GM12892 (cell line): Measurements from ENCODE around the gene ZGLP1. TPM values are rescaled to one million over a fixed set of nuclear protein-coding genes. Genes with fewer than 3 reads are reported as not detected.
"Not testable (repeated sequence)": the region's sequence is repeated elsewhere in the genome, so short reads cannot be mapped to it uniquely, and the experiment has no call there.

ENCODE experiments used
- DNase-seq: peaks from one replicate; pipeline ENCODE4 v3.0.0; 2011; ENCODE audit not compliant: insufficient read length
- FAIRE-seq: peaks from 2 replicates; lab custom pipeline; 2011; peaks lifted over from hg19 to GRCh38; lab: Jason Lieb, UNC
- POLR2A ChIP-seq: IDR thresholded peaks from 2 replicates; pipeline ENCODE4 v1.6.1; 2011; ENCODE audit warnings: low read depth, low read length, control low read depth
- POLR2AphosphoS5 ChIP-seq: IDR thresholded peaks from 2 replicates; pipeline ENCODE4 v1.6.1; 2011; ENCODE audit warnings: low read depth, low read length, control low read depth
- TAF1 ChIP-seq: IDR thresholded peaks from 2 replicates; pipeline ENCODE4 v1.6.1; 2011; ENCODE audit warnings: low read depth, mild to moderate bottlenecking, control low read depth, low read length, borderline replicate concordance
- polyA plus RNA-seq: library from polyadenylated mRNA; unstranded; fragments of >200 nt; gene quantifications from one replicate; pipeline ENCODE4 v1.2.1, GENCODE V29; 2012; ENCODE audit warnings: missing spikeins, inconsistent platforms; ENCODE audit not compliant: missing spikeins

The ZGLP1 gene
- polyA plus RNA-seq: 2.0 TPM

GRCh38 chr19:10309423-10309822 is at the start of gene ZGLP1:
ZGLP1 (minus strand) TSS chr19:10309815.
- TF ChIP-seq POLR2A (no peak), TAF1 (no peak), POLR2AphosphoS5 (no peak)
- FAIRE-seq (no peak), DNase-seq (no peak)

- TF ChIP-seq TAF1: no peak
- TF ChIP-seq POLR2AphosphoS5: no peak; the same call in 1 of the 2 replicates
- TF ChIP-seq POLR2A: no peak
- DNase-seq (no peak), FAIRE-seq (no peak)
Measured at GRCh38 chr19:10356431-10356830, 46.8 kb upstream of the ZGLP1 start.

- DNase-seq: peak; percentile 19
- FAIRE-seq: peak; percentile 24
- TF ChIP-seq POLR2A: no peak
- no peak for TF ChIP-seq TAF1
- TF ChIP-seq POLR2AphosphoS5: no peak
Measured at GRCh38 chr19:10353793-10354391, 44.3 kb upstream of the ZGLP1 start.

DNA sequence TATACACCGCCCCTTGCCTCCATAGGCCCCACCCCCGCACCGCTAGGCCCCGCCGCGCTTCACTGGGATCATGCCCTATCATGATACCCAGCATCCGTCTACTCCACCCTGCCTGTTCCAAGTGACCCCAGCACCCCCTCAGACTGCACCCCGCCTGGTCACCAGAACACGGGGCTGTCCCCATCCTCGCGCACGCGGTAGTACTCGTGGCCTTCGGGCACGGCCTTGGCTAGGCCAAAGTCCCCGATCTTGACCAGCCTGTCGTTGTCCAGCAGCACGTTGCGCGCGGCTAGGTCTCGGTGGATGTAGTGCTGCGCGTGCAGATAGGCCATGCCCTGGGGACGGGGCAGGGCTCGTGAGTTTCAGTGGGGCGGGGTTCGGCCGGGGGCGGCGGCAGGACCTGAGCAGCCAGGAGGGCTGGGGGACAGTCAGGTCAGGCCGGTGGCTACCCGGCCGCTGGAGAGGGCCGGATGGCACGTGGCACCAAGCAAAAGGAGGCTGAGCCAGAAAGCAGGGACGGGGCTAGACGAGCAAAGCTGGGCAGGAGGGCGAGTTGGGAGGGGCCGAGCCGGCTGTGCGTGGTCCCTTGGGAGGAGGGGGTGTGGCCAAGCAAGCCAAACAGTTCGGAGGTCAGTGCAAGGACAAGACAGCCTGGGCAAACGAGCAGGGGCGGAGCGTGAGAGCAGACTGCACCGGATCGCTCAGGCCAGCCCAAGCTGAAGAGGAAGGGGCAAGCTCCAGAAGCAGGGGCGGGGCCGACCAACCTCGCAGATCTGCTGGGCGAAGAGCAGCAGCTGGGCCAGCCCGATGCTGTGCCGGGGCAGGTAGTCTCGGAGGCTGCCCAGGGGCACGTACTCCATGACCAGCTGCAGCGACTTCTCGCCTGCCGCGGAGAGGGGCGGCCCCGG is 43.4 kb upstream of the ZGLP1 start:
- no peak for FAIRE-seq
- no peak for TF ChIP-seq POLR2AphosphoS5
- no peak for TF ChIP-seq POLR2A
- TF ChIP-seq TAF1: no peak
- DNase-seq: peak; percentile 13

GRCh38 chr19:10346509-10346908 is 36.9 kb upstream of the ZGLP1 start:
- TF ChIP-seq POLR2A (no peak), POLR2AphosphoS5 (no peak)
- FAIRE-seq (no peak), DNase-seq (no peak)

DNA sequence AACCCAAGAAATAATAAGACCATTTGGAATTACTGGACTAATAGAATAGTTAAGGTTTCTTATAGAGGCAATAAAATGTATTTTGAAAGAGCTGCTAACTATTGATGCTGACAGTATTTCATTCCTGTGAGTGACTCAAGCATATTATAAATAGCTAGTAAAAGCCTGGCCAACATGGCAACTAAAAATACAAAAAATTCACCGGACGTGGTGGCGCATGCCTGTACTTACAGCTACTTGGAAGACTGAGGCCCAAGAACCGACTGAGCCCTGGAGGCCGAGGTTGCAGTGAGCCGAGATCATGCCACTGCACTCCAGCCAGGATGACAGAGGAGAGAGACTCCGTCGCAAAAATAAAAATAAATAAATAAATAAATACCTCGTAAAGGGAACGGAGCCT is 35.2 kb upstream of the ZGLP1 start:
- no peak for FAIRE-seq
- TF ChIP-seq POLR2A (no peak), POLR2AphosphoS5 (no peak)

GRCh38 chr19:10343495-10343894 is 33.9 kb upstream of the ZGLP1 start:
- no peak for FAIRE-seq
- no peak for DNase-seq
- TF ChIP-seq POLR2AphosphoS5 (no peak), TAF1 (no peak), POLR2A (no peak)

More for the DNA sequence above, 35.2 kb upstream of the ZGLP1 start:
- no peak for DNase-seq

- FAIRE-seq: peak; percentile 42
- no peak for DNase-seq
- no peak for TF ChIP-seq POLR2A
- TF ChIP-seq TAF1: no peak
- TF ChIP-seq POLR2AphosphoS5: no peak
Measured at GRCh38 chr19:10339977-10340376, 30.4 kb upstream of the ZGLP1 start.

DNA sequence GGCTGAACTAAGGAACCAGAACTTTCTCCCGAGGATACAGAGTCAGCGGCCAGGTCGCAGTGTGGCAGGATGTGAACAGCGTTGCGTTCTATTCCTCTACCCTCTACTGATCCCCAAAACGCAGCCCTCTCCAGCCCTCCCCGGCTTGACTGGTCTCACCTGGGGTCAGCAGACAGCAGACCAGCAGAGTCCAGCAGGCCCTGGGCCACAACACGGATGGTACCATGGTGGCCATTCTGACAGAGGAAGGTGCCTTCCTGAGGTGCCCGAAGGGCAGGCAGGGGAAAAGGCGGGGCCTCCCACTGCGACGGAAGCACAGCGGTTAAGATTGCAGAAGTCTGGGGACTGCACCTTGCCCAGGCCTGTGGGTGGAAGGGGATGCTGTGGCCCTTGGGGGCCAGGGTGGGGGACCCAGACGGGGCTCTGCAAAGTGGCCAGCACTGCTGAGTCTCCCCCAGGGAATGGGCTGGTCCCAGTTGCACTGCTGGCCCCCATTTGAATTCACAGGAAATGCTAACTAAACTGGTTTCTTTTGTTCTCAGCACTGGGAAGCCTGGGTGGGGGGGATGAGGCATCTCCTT is 29.9 kb upstream of the ZGLP1 start, which contains the start of gene ICAM3:
TSS of gene ICAM3 (minus strand) at position 245 of the 581 bp plus-strand sequence. CDS start at position 235, 10 bp downstream.
- peak; percentile 73 for DNase-seq
- TF ChIP-seq TAF1 (0 out of 2 replicates have a peak, but pooled peaks have one; percentile 39), POLR2AphosphoS5 (peak; percentile 74), POLR2A (peak; percentile 82)
- peak; percentile 92 for FAIRE-seq

GRCh38 chr19:10338940-10339339 is 29.3 kb upstream of the ZGLP1 start:
- FAIRE-seq: no peak
- DNase-seq: peak; percentile 12
- TF ChIP-seq TAF1 (no peak), POLR2AphosphoS5 (no peak), POLR2A (no peak)

GRCh38 chr19:10336725-10337124 is 27.1 kb upstream of the ZGLP1 start:
- not testable (repeated sequence) for FAIRE-seq, DNase-seq
